ENCODE results near the gene TP63. TPM values are rescaled to one million over a fixed set of nuclear protein-coding genes. Genes with fewer than 3 reads are reported as not detected.

TP63 gene
- total and polyA plus RNA-seq, 2 experiments from 2014 or later: not detected

DNA sequence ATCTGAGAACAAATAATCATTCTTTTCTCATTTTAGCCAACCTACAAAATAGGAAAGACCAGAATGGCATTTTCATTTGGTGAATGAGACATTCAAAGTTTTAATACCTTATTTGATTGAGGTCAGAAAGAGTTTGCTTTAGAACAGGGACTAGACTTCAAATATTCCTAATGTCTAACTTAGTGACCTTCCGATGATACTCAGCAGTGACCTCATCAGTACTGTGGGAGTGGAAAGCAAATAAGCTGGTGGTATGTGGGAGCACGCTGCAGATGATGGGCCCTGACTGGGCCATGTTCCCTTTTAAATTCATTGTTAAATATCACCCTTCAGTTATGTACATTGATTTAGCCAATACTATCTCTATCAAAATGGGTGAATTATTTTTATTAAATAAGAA, 266.2 kb downstream of the TP63 start:
- ATAC-seq (no peak), DNase-seq (ENCODE audit: low spot score) (no peak)
- Histone ChIP-seq H3K4me1 (ENCODE audit: insufficient read depth) (peaks cover 8% of the 10 kb centered on the region), H3F3A (replicated peaks; ENCODE audit: low read depth) (no peaks in the 10 kb centered on the region), H3K4me3 (no peak overlapping the region), H3K79me2 (replicated peaks; ENCODE audit: insufficient read depth) (no peaks in the 10 kb centered on the region), H3K27me3 (ENCODE audit: insufficient read depth) (no peaks in the 10 kb centered on the region), H4K20me1 (replicated peaks; ENCODE audit: insufficient read depth) (no peaks in the 10 kb centered on the region), H2AFZ (no peak overlapping the region), H3K36me3 (ENCODE audit: insufficient read depth) (no peaks in the 10 kb centered on the region), H3K9me2 (ENCODE audit: insufficient read depth) (peaks cover under 1% of the 10 kb centered on the region; the same call in 1 of the 2 replicates), H3K4me2 (no peak overlapping the region), H3K27ac (ENCODE audit: low read depth) (no peak overlapping the region)
- no peak overlapping the region for H3K27ac Mint-ChIP-seq
- no peaks in the 10 kb centered on the region for H3K27me3 Mint-ChIP-seq (ENCODE audit: insufficient read depth, low read depth, poor library complexity)
- peaks cover 5% of the 10 kb centered on the region; the same call in 2 of the 3 replicates for H3K4me1 Mint-ChIP-seq
- H3K9me3 Mint-ChIP-seq: no peaks in the 10 kb centered on the region
- no peaks in the 10 kb centered on the region for H3K36me3 Mint-ChIP-seq (ENCODE audit: low read depth)
- H3K4me3 Mint-ChIP-seq: no peak overlapping the region
- TF ChIP-seq ZNF331 (CRISPR knock-in tag; IDR thresholded peaks at IDR 0.05; ENCODE audit: low read depth) (no peak), EZH2phosphoT487 (IDR thresholded peaks at IDR 0.05; ENCODE audit: unreplicated experiment) (no peak), NANOG (IDR thresholded peaks at IDR 0.05; ENCODE audit: borderline replicate concordance) (no peak)
- TF ChIP-seq, protein P1, sequence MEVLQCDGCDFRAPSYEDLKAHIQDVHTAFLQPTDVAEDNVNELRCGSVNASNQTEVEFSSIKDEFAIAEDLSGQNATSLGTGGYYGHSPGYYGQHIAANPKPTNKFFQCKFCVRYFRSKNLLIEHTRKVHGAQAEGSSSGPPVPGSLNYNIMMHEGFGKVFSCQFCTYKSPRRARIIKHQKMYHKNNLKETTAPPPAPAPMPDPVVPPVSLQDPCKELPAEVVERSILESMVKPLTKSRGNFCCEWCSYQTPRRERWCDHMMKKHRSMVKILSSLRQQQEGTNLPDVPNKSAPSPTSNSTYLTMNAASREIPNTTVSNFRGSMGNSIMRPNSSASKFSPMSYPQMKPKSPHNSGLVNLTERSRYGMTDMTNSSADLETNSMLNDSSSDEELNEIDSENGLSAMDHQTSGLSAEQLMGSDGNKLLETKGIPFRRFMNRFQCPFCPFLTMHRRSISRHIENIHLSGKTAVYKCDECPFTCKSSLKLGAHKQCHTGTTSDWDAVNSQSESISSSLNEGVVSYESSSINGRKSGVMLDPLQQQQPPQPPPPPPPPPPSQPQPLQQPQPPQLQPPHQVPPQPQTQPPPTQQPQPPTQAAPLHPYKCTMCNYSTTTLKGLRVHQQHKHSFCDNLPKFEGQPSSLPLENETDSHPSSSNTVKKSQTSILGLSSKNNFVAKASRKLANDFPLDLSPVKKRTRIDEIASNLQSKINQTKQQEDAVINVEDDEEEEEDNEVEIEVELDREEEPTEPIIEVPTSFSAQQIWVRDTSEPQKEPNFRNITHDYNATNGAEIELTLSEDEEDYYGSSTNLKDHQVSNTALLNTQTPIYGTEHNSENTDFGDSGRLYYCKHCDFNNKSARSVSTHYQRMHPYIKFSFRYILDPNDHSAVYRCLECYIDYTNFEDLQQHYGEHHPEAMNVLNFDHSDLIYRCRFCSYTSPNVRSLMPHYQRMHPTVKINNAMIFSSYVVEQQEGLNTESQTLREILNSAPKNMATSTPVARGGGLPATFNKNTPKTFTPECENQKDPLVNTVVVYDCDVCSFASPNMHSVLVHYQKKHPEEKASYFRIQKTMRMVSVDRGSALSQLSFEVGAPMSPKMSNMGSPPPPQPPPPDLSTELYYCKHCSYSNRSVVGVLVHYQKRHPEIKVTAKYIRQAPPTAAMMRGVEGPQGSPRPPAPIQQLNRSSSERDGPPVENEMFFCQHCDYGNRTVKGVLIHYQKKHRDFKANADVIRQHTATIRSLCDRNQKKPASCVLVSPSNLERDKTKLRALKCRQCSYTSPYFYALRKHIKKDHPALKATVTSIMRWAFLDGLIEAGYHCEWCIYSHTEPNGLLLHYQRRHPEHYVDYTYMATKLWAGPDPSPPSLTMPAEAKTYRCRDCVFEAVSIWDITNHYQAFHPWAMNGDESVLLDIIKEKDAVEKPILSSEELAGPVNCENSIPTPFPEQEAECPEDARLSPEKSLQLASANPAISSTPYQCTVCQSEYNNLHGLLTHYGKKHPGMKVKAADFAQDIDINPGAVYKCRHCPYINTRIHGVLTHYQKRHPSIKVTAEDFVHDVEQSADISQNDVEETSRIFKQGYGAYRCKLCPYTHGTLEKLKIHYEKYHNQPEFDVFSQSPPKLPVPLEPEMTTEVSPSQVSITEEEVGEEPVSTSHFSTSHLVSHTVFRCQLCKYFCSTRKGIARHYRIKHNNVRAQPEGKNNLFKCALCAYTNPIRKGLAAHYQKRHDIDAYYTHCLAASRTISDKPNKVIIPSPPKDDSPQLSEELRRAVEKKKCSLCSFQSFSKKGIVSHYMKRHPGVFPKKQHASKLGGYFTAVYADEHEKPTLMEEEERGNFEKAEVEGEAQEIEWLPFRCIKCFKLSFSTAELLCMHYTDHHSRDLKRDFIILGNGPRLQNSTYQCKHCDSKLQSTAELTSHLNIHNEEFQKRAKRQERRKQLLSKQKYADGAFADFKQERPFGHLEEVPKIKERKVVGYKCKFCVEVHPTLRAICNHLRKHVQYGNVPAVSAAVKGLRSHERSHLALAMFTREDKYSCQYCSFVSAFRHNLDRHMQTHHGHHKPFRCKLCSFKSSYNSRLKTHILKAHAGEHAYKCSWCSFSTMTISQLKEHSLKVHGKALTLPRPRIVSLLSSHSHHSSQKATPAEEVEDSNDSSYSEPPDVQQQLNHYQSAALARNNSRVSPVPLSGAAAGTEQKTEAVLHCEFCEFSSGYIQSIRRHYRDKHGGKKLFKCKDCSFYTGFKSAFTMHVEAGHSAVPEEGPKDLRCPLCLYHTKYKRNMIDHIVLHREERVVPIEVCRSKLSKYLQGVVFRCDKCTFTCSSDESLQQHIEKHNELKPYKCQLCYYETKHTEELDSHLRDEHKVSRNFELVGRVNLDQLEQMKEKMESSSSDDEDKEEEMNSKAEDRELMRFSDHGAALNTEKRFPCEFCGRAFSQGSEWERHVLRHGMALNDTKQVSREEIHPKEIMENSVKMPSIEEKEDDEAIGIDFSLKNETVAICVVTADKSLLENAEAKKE (CRISPR knock-in tag; IDR thresholded peaks at IDR 0.05): no peak

DNA sequence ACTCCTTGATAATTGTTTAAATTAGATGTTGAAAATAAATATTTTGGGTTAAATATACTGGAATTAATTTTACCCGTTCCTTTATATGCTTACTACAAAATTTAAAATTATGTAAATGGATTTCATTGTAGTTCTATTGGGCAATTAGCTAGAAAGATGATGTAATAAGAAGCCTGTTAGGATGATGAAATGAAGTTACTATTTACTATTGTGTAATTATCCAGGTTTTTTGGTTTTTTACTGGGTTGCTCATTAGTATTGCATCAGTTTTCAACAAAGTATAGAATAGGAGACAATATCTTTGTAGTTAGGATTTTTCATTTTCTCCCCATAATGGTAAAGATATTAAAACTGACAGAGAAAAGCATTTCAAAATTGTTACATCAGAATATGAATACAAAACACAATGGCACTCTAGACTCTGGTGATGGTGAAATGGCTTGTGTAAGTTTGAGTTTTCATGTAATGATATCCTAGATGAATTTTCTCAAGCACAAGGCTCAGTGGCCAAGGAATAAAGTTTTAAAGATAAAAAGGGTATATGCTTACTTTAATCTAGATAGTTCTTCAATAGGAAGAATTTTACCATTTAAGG, 267.5 kb downstream of the TP63 start:
- ATAC-seq: no peak
- Histone ChIP-seq H3K79me2 (replicated peaks; ENCODE audit: insufficient read depth) (no peaks in the 10 kb centered on the region), H3K4me1 (ENCODE audit: insufficient read depth) (peaks cover 13% of the 10 kb centered on the region), H3K9me2 (ENCODE audit: insufficient read depth) (peaks cover 10% of the 10 kb centered on the region; the same call in 1 of the 2 replicates), H3K36me3 (ENCODE audit: insufficient read depth) (no peaks in the 10 kb centered on the region), H2AFZ (no peak overlapping the region), H3K27me3 (ENCODE audit: insufficient read depth) (no peaks in the 10 kb centered on the region), H3K4me3 (no peak overlapping the region), H3F3A (replicated peaks; ENCODE audit: low read depth) (no peaks in the 10 kb centered on the region), H4K20me1 (replicated peaks; ENCODE audit: insufficient read depth) (no peaks in the 10 kb centered on the region), H3K27ac (ENCODE audit: low read depth) (no peak overlapping the region), H3K4me2 (no peak overlapping the region)
- no peak overlapping the region for H3K4me3 Mint-ChIP-seq
- no peak for DNase-seq (ENCODE audit: low spot score)
- H3K4me1 Mint-ChIP-seq: peaks cover 11% of the 10 kb centered on the region
- H3K9me3 Mint-ChIP-seq: no peaks in the 10 kb centered on the region
- H3K27ac Mint-ChIP-seq: peak overlapping the region; percentile 78
- no peaks in the 10 kb centered on the region for H3K27me3 Mint-ChIP-seq (ENCODE audit: insufficient read depth, low read depth, poor library complexity)
- H3K36me3 Mint-ChIP-seq (ENCODE audit: low read depth): no peaks in the 10 kb centered on the region
- TF ChIP-seq, protein P2, sequence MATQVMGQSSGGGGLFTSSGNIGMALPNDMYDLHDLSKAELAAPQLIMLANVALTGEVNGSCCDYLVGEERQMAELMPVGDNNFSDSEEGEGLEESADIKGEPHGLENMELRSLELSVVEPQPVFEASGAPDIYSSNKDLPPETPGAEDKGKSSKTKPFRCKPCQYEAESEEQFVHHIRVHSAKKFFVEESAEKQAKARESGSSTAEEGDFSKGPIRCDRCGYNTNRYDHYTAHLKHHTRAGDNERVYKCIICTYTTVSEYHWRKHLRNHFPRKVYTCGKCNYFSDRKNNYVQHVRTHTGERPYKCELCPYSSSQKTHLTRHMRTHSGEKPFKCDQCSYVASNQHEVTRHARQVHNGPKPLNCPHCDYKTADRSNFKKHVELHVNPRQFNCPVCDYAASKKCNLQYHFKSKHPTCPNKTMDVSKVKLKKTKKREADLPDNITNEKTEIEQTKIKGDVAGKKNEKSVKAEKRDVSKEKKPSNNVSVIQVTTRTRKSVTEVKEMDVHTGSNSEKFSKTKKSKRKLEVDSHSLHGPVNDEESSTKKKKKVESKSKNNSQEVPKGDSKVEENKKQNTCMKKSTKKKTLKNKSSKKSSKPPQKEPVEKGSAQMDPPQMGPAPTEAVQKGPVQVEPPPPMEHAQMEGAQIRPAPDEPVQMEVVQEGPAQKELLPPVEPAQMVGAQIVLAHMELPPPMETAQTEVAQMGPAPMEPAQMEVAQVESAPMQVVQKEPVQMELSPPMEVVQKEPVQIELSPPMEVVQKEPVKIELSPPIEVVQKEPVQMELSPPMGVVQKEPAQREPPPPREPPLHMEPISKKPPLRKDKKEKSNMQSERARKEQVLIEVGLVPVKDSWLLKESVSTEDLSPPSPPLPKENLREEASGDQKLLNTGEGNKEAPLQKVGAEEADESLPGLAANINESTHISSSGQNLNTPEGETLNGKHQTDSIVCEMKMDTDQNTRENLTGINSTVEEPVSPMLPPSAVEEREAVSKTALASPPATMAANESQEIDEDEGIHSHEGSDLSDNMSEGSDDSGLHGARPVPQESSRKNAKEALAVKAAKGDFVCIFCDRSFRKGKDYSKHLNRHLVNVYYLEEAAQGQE (IDR thresholded peaks at IDR 0.05; ENCODE audit: unreplicated experiment): no peak
- no peak for TF ChIP-seq NANOG (IDR thresholded peaks at IDR 0.05; ENCODE audit: borderline replicate concordance)
- no peak for TF ChIP-seq STAT1 (IDR thresholded peaks at IDR 0.05; ENCODE audit: unreplicated experiment)
- no peak for TF ChIP-seq EZH2 (IDR thresholded peaks at IDR 0.05; ENCODE audit: low read depth, unreplicated experiment)
- TF ChIP-seq, protein P3, sequence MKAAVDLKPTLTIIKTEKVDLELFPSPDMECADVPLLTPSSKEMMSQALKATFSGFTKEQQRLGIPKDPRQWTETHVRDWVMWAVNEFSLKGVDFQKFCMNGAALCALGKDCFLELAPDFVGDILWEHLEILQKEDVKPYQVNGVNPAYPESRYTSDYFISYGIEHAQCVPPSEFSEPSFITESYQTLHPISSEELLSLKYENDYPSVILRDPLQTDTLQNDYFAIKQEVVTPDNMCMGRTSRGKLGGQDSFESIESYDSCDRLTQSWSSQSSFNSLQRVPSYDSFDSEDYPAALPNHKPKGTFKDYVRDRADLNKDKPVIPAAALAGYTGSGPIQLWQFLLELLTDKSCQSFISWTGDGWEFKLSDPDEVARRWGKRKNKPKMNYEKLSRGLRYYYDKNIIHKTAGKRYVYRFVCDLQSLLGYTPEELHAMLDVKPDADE (IDR thresholded peaks at IDR 0.05): no peak
- TF ChIP-seq EZH2phosphoT487 (IDR thresholded peaks at IDR 0.05; ENCODE audit: unreplicated experiment): no peak
- TF ChIP-seq POLR2AphosphoS5 (IDR thresholded peaks at IDR 0.05; ENCODE audit: low read depth): no peak
- TF ChIP-seq ZNF331 (CRISPR knock-in tag; IDR thresholded peaks at IDR 0.05; ENCODE audit: low read depth): no peak
- no peak for TF ChIP-seq JUNB (IDR thresholded peaks at IDR 0.05; ENCODE audit: unreplicated experiment)

Data from GM23338 (cell line).